ENCODE measurements around the gene PDZD11. TPM values are rescaled to one million over a fixed set of nuclear protein-coding genes. Genes with fewer than 3 reads are reported as not detected.

The PDZD11 gene
- total RNA-seq, 1 experiment from 2014 or later, result 30.6 TPM

DNA sequence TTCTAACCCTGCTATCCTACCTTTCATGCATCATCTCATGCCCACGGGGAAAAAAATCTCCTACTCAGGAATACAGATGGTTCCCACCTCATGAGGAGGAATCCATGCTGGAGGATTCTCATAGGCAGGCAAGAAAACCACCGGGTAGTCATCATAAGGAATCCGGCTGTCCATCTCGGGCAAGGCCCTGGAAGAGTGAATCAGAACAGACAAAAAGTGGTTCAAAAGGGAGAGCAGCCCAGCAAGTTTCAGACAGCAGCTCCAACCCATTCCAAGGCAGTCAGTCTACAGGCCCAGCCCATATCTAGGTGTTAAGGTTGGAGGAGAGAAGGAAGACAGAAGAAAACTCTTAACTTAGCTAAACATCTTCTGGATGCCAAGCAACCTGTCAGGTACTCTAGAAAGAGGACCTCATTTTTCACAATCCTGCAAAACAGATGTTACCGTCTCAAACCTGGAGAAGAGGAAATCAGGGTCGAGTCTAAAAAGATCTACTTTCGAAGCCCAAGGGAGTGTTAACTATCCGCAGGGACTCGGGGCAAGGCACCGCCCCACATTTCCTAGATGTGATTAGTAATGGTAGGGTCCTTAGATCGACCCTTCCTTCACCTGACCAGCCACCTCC lies 447 bp downstream of the PDZD11 start:
- Histone ChIP-seq H3T11ph (ENCODE audit: low read length) (no peak overlapping the region), H3K79me2 (ENCODE audit: insufficient read depth, low read length) (no peaks in the 10 kb centered on the region), H3K4ac (ENCODE audit: low read depth, low read length) (no peak overlapping the region), H3K9ac (ENCODE audit: extremely low read depth, insufficient read length, low read length) (peak overlapping the region; percentile 20), H4K91ac (ENCODE audit: insufficient read length, low read depth, low read length) (no peak overlapping the region), H3K27ac (ENCODE audit: insufficient read length, low read depth, low read length) (no peak overlapping the region), H3K27me3 (ENCODE audit: insufficient read depth, low read length) (no peaks in the 10 kb centered on the region), H3K14ac (ENCODE audit: insufficient read depth, low read length) (no peak overlapping the region), H2BK12ac (ENCODE audit: insufficient read length, low read depth, low read length) (no peak overlapping the region), H2BK15ac (ENCODE audit: low read depth, low read length) (no peak overlapping the region), H2BK5ac (ENCODE audit: insufficient read length, low read length) (no peak overlapping the region), H3K18ac (ENCODE audit: insufficient read length, low read depth, low read length) (no peak overlapping the region), H4K5ac (ENCODE audit: insufficient read length, low read depth, low read length) (no peak overlapping the region), H2BK20ac (ENCODE audit: low read depth, low read length, poor library complexity, severe bottlenecking) (no peak overlapping the region), H4K20me1 (ENCODE audit: control insufficient read depth, insufficient read depth, insufficient read length) (no peaks in the 10 kb centered on the region), H2BK120ac (ENCODE audit: low read depth, low read length, poor library complexity, severe bottlenecking) (no peak overlapping the region), H2AK5ac (ENCODE audit: insufficient read length, low read length) (no peak overlapping the region), H3K4me2 (ENCODE audit: insufficient read depth, insufficient read length, low read length) (peak overlapping the region; percentile 59), H3K9me3 (ENCODE audit: control insufficient read depth, low read depth, low read length) (peaks cover 31% of the 10 kb centered on the region), H4K8ac (replicated peaks; ENCODE audit: insufficient read length, low read depth, low read length) (no peak overlapping the region), H3K23me2 (ENCODE audit: insufficient read length, low read depth, low read length, poor library complexity, severe bottlenecking) (no peaks in the 10 kb centered on the region), H3K56ac (ENCODE audit: insufficient read length, low read depth, low read length) (no peak overlapping the region), H2AFZ (ENCODE audit: low read length) (no peak overlapping the region), H3K4me1 (ENCODE audit: insufficient read depth, low read length) (no peaks in the 10 kb centered on the region), H3K79me1 (ENCODE audit: insufficient read depth, low read depth, low read length, poor library complexity, severe bottlenecking) (no peaks in the 10 kb centered on the region), H3K23ac (ENCODE audit: insufficient read length, low read depth, low read length) (no peak overlapping the region)
- peaks cover 8 to 48% (median 37%) of the 10 kb centered on the region in 3 experiments for H3K36me3 Mint-ChIP-seq (ENCODE audit: insufficient read depth in 1 of 3, low read depth in 3 of 3)
- no peak for DNase-seq
- H3K4me1 Mint-ChIP-seq, result peaks cover 9 to 14% of the 10 kb centered on the region in 2 experiments
- no peaks in the 10 kb centered on the region for H3K27me3 Mint-ChIP-seq (ENCODE audit: low read depth)
- TF ChIP-seq CTCF (conservative IDR thresholded peaks at IDR 0.05), result no peak
- no CpG with 5 or more reads among the region's 11 CpGs for WGBS (ENCODE audit: extremely low coverage, insufficient read length, low lambda C conversion rate)
- peak overlapping the region; percentile 92 to 97 for H3K4me3 Mint-ChIP-seq
- peaks cover 68 to 80% of the 10 kb centered on the region in 2 experiments for H3K9me3 Mint-ChIP-seq
- peak overlapping the region in 1 of 3 experiments; percentile 82; a peak in 2 of 7 replicates for H3K27ac Mint-ChIP-seq
